ENCODE measurements around the gene CBX8.

- TF ChIP-seq, protein P1, sequence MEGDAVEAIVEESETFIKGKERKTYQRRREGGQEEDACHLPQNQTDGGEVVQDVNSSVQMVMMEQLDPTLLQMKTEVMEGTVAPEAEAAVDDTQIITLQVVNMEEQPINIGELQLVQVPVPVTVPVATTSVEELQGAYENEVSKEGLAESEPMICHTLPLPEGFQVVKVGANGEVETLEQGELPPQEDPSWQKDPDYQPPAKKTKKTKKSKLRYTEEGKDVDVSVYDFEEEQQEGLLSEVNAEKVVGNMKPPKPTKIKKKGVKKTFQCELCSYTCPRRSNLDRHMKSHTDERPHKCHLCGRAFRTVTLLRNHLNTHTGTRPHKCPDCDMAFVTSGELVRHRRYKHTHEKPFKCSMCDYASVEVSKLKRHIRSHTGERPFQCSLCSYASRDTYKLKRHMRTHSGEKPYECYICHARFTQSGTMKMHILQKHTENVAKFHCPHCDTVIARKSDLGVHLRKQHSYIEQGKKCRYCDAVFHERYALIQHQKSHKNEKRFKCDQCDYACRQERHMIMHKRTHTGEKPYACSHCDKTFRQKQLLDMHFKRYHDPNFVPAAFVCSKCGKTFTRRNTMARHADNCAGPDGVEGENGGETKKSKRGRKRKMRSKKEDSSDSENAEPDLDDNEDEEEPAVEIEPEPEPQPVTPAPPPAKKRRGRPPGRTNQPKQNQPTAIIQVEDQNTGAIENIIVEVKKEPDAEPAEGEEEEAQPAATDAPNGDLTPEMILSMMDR (IDR thresholded peaks at IDR 0.05), result no peak
- TF ChIP-seq TP53 (CRISPR knock-in tag; IDR thresholded peaks at IDR 0.05), result no peak; the same call in 1 of the 2 replicates
These were observed 818 bp upstream of the CBX8 start for GRCh38 chr17:79797492-79798298.

Measured in WTC11 (cell line).